SW 1271 (cell line): ENCODE data around the gene USP34.

ENCODE experiments used
- DNase-seq, 2 experiments: peaks; one replicate each; lab custom pipeline; 2025; lab: John Stamatoyannopoulos, UW

The USP34 gene

GRCh38 chr2:61318553-61318952, 152.3 kb downstream of the USP34 start:
- DNase-seq = no peak

- DNase-seq = no peak
Measured at GRCh38 chr2:61295981-61296380, 174.9 kb downstream of the USP34 start.

GRCh38 chr2:61291851-61292575, 178.9 kb downstream of the USP34 start:
- no peak for DNase-seq

GRCh38 chr2:61288070-61288841, 182.6 kb downstream of the USP34 start:
- DNase-seq = no peak

- no peak for DNase-seq
Measured at GRCh38 chr2:61287254-61287653, 183.6 kb downstream of the USP34 start.

- no peak for DNase-seq
Measured at GRCh38 chr2:61283443-61284160, 187.3 kb downstream of the USP34 start.

GRCh38 chr2:61282104-61282590, 188.7 kb downstream of the USP34 start:
- no peak for DNase-seq

- no peak for DNase-seq
Measured at GRCh38 chr2:61281321-61281720, 189.6 kb downstream of the USP34 start.

- DNase-seq = no peak
Measured at GRCh38 chr2:61277756-61278155, 193.1 kb downstream of the USP34 start.

- DNase-seq = no peak
Measured at GRCh38 chr2:61275575-61276184, 195.2 kb downstream of the USP34 start.

- DNase-seq = no peak
Measured at GRCh38 chr2:61272421-61273070, 198.3 kb downstream of the USP34 start.

GRCh38 chr2:61268249-61268648, 202.6 kb downstream of the USP34 start:
- no peak for DNase-seq

GRCh38 chr2:61266632-61267505, 204.0 kb downstream of the USP34 start:
- no peak for DNase-seq

- no peak for DNase-seq
Measured at GRCh38 chr2:61263830-61264229, 207.1 kb downstream of the USP34 start.

GRCh38 chr2:61262699-61263098, 208.2 kb downstream of the USP34 start:
- no peak for DNase-seq

GRCh38 chr2:61257446-61257845, 213.4 kb downstream of the USP34 start:
- DNase-seq = no peak

GRCh38 chr2:61255580-61256437, 215.1 kb downstream of the USP34 start:
- DNase-seq = peak; percentile 26 to 73

GRCh38 chr2:61254536-61254935, 216.4 kb downstream of the USP34 start:
- DNase-seq = no peak

- no peak for DNase-seq
Measured at GRCh38 chr2:61253136-61253535, 217.8 kb downstream of the USP34 start.

GRCh38 chr2:61252031-61252430, 218.9 kb downstream of the USP34 start:
- no peak for DNase-seq
